HG03342 (cell line): Measurements from ENCODE around the gene CDC26.

Experiments used
- ATAC-seq: cut with Tn5 transposase; IDR thresholded peaks from one replicate; pipeline ENCODE4 v1.9.1; 2021; ENCODE audit warnings: mild to moderate bottlenecking, moderate library complexity; ENCODE audit not compliant: unreplicated experiment

The CDC26 gene

DNA sequence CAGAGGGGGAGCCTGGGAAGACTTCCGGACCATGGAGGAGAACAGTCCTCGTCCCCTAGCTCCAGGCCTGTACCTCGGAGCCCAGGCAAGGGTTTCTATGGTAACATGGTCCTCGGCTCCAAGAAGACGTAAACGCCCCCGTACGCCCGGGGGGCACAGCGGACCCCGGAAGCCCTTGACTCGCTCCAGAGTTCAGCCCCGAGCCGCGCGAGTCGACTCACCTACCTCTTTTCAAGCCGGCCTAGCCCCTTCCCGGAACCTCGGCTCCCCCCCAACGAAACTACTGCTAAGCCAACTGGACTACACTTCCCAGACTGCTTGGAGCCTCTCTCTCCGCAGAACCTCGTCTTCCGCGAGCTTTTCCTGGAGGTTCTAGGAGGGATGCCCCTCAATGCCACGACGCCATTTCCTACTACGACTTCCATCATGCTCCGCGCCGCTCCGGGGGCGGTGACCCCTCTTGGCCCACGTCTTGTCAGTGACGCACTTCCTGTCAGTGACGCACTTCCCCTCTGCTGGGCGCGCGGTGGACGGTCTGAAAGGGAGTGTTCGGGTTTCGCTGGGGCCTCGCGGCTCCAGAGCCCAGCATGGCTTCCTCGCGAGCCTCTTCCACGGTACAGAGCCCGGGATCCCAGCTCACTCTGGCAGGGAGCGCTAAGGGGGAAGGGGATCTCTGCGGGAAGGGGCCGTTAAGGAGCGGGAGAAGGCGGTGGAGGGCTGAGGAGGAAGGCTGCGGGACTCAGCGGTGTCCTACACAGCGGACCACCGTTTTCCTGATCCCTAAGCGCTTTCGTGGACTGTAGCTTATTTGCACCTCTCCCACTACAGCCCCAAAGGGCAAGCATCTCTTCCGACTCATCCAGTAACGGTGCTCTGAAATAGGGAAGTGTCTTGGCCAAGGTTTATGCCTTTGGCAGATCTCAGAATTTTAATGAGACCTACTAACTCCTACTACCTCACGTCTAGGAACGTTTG, at the start of gene CDC26, which contains the start of gene PRPF4:
CDC26 (minus strand) TSS at position 416 of the 975 bp plus-strand sequence. CDS start 3,065 bp downstream, outside the sequence.
PRPF4 (plus strand) TSS at position 502 of the 975 bp plus-strand sequence; CDS start at position 588, 86 bp downstream.
- ATAC-seq = peak; percentile 98

GRCh38 chr9:113322671-113323070, 47.3 kb upstream of the CDC26 start:
- ATAC-seq = no peak

DNA sequence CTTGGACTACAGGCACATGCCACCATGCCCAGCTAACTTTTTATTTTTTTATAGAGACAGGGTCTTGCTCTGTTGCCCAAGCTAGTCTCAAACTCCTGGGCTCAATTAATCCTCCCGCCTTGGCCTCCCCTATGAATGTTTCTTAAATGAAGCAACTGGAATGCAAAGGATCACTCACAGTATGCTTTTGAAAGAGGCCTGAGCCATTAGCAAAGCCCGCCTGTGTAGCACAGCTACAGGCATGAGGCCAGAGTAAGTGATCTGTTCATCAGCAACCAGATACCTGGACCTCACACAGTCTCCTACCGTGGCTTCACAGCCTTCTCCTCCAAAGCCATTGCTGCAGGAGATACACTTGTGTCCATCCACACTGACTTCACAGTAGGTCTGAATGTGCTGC, 44.7 kb upstream of the CDC26 start:
- no peak for ATAC-seq

DNA sequence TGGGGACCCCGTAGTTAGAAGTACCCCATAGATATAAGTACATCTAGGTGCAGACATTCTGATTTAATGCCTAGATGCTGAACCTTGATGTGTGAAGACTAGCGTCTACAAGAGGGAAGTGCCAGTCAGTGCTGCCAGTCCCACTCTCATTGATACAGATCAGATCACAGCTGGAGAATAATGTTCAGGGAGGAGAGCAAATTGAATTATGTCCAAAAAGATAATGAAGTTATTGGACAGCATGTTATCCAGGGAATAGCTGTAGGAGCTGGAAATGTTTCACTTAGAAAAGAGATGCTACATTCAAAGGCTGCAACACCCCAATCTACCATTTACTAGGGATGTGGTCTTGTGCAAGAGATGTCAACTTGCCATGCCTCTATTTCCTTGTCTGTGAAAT, 43.7 kb upstream of the CDC26 start:
- no peak for ATAC-seq

GRCh38 chr9:113317777-113318176, 42.4 kb upstream of the CDC26 start:
- no peak for ATAC-seq

DNA sequence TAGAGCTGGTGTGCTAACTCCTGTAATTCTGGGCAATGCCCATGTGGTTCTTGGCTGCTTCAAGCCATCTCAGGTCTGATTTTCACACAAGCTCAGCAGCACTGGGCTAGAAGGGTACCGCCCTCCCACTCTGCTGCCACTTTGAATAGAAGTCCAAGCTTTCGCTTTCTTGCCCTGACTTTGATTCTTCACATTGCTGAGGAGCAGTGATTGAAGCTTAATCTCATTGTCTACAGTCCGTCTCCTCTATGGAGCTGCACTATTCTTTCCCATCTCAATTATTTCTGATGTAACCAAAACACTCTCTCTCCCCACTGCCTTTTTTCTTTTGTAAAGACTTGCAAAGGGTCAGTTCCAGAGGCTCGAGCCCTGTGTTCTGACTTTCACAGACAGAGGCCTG, 40.7 kb upstream of the CDC26 start:
- ATAC-seq = no peak

GRCh38 chr9:113315231-113315630, 39.9 kb upstream of the CDC26 start:
- no peak for ATAC-seq

DNA sequence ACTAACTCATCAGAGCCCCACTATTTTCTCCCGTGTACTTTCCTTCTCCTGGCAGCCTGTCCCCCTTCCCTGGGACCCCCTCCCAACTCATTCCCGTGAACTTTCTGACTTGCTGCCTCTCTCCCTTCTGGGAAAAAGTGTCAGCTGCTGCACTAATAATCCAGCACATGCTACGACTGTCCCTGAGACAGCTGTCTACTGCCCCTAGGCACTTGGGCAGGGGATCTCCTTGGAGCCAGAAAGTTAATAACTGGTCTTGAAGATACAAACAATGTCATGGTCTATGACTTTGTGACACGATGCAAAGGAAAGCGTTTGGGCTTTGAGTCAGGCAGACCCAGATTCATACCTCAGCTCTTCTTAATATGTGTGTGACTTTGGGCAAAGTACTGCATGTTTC, 37.9 kb upstream of the CDC26 start:
- ATAC-seq = no peak

- ATAC-seq = no peak
Observed at GRCh38 chr9:113311961-113312360, 36.6 kb upstream of the CDC26 start.

DNA sequence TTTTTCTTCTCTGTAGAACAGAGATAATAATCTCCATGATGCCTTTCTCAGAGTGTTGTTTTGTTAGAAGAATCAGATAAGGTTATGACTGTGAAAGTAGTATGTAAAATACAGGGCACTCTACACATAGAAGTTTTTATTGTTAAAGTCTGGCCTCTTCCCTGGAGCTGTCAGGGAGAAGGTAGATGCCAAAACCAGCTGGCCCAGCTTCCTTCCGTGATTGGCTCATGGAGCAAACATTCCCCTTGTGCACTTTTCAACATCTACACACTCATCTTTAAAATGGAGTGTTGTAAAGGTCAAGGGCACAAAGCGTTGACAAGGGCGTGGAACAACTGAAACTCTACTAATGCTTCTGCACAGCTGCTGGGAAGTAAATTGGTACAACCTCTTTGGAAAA, 35.2 kb upstream of the CDC26 start:
- no peak for ATAC-seq

DNA sequence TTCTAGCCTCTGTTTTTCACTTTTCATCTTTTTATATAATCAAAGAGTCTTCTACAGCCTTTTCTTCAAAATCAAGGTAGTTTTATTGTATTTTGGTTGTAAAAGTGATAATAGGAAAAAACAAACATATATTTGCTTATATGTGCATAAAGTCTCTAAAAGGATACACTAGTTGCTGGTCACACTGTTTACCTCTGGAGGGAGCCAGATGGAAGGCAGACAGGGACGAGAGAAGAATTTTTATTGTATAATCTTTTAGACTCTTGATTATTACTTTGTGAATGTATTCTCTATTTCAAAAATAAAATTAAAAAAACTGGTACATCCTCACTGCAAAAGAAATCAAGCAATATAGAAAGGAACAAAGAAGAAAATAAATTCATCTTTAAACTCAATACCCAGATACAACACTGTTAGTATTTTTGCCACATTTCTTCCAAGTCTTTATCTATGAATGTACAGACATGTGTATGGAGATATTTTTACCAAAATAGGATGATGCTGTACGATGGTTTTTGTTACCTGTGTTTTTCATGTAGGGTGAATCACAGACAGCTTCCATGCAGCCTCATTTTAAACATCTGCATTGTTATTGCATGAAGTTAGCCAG, 33.9 kb upstream of the CDC26 start:
- ATAC-seq = no peak

DNA sequence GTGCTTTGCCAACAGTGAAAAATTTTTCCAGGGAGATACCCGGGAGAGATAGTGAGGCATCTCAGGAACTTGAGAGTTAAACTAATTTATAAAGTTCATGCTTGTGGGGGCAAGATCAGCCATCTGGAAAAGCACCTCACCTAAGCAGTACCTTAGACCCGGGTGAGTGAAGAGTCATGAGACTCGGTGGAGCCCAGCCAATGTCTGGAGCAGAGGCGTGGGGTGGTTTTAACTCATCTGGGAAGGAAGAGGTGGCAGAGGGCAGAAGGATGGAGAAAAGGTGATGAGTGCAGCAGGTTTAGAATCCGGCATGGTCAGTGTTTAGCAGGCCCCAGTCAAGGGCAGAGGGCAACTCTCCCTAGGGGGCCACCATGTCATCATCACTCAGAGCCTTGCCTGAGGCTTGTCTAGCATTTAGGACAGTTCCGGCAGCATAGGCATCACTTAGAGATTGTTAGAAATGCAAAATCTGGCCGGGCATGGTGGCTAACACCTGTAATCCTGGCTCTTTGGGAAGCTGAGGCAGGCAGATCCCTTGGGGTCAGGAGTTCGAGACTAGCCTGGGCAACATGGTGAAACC, 32.1 kb upstream of the CDC26 start:
- ATAC-seq = no peak

- no peak for ATAC-seq
Observed at GRCh38 chr9:113306566-113306965, 31.2 kb upstream of the CDC26 start.

DNA sequence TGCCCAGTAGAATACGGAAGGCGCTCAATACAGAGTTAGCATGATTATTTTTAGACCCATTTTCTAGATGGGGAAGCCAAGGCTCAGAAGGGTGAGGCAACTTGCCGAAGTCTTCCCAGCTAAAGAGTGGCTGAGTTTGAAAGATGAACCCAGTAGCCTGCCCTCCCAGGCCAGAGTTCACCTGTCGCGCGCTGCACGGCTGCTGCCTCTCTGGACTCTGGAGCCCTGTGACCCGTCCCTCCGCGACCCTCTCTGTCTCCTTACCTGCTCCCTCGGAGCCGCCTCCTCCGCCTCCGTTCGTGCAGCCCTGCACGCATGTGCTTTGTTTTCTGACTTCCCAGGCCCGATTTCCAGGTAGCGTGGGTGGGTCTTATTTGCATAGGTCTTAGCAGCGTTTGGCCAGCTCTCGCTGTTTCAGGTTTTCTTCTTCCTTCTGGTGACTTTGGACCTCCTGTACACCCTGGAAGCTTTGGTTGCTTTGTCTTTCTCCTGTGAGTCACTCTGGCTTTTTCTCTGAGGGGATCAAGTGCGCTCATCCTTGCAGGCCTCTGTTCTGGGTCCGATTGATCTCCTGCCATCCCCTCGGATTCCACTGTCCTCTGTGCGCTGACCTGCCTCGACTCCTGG, 27.5 kb upstream of the CDC26 start, which contains the start of gene RNF183:
RNF183 (minus strand) TSS at position 585 of the 627 bp plus-strand sequence. CDS start 5,192 bp downstream, outside the sequence.
- no peak for ATAC-seq

- no peak for ATAC-seq
Observed at GRCh38 chr9:113301548-113301947, 26.2 kb upstream of the CDC26 start.

DNA sequence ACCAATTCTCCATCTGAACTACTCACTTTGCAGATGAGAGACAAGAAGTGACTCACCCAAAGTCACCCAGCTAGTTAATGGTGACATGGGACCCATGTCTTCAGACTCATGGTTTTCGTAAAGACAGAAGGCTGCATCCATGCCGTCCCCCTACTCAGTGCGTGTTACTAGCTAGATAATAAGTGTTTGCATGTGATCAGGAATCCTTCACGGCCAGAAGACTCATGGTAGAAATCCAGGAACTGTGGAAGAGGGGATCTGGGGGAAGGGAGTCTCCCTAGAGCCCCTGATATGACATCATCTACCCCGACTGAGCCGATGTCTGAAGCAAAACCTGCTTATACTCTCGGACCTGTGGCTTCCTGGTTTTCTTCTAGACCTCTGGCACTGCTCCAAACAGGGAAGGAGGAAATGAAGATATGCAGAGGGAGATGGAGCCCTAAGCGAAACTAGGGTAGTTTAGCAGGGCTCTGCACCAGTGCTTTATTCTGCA, 24.5 kb upstream of the CDC26 start:
- ATAC-seq = no peak

- no peak for ATAC-seq
Observed at GRCh38 chr9:113298924-113299770, 23.8 kb upstream of the CDC26 start.

DNA sequence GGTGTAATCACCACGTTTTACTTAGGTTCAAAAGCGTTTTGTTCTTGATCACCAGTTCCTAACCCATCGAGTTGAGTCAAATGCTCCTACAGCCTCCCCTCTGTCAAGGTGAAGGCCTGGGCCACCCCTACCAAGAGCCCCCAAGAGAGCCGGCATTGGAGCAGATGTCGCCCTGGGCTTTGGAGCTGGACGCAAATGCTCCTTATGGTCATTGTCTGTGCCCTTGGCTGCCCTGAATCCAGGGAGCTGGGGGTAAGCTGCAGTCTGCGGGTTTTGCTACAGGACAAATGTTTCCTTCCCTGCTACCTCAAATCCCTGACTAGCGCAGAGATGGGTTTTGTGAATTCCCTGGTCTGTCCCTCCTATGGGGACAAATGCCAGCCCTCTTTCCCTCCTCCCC, 22.9 kb upstream of the CDC26 start:
- ATAC-seq = no peak

DNA sequence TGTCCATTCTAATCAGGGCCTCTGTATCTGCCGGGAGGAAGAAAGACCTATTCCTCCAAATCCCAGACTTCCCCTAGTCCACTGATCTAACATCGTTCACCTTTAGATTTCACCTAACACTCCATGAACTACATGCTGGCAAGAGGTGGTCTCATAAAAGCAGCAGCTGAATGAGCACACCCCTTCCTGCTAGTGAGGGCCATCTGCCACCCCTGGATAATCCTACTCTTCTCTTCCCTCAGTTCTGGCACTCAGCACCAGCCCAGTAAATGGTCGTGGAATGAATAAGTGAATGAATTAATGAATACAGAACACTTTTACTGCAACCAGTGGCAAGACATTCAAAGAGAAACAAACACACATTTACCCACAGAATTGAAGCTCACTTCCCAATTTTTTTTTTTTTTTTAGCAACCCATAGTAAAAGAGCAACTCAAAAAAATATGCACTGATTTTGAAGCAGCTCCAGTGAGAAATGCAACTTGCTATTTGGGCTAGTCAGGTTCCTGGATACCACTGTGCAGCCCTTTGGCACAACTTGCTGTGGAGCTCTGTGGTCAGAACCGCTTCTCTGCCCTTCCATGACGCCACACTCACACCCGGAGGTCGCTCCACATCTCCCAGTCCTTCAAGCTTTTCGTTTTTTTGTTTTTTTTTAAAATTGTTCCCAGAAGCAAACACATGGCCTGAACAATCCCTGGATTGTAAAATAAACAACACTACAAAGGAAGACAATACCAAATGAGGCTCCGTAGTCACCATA, 21.6 kb upstream of the CDC26 start:
- ATAC-seq = no peak
